ENCODE measurements around the gene RAB40C.

Gene RAB40C

DNA sequence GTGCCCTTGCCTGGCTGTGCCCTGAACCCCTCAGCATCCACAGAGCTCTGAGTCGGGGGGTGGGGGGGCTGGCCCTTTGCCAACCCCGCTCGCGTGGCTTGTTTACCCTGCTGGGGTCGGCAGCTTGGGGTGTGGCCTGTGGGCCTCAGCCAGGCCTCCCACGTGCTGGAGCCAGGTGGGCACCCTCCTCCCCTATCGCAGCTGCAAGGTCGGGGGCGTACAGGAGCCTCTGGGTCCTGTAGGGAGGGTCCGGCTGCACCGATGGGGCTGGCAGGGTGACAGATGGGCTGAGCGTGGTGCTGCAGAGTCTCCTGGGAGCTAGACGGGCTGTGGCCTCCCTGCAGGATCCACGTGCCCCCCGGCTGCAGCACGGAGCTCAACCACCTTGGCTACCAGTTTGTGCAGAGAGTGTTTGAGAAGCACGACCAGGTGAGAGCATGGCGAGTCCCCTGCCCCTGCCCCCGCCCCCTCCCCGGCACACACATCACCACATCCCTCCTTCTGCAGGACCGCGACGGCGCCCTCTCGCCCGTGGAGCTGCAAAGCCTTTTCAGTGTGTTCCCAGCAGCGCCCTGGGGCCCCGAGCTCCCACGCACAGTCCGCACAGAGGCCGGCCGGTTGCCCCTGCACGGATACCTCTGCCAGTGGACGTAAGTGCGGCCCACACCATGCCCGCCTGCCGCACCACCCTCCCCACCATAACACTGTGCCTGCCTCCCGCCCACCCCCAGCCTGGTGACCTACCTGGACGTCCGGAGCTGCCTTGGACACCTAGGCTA is 81.7 kb downstream of the RAB40C start:
- no peak for DNase-seq

DNA sequence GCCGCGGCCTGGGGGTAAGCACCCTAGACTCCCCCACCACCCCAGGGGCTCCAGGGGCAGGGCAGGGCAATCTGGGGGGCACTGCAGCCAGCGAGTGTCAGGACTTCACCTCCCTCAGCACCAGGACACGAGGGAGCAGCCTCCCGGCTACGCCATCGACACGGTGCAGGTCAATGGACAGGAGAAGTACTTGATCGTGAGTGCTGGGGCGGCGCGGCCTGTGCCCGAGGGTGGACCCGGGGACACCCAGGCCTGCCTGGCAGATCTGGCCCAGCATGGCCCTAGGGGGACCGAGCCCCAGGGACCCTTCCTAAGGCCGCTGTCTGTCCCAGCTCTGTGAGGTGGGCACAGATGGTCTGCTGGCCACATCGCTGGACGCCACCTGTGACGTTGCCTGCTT is 82.5 kb downstream of the RAB40C start:
- DNase-seq, result no peak

DNA sequence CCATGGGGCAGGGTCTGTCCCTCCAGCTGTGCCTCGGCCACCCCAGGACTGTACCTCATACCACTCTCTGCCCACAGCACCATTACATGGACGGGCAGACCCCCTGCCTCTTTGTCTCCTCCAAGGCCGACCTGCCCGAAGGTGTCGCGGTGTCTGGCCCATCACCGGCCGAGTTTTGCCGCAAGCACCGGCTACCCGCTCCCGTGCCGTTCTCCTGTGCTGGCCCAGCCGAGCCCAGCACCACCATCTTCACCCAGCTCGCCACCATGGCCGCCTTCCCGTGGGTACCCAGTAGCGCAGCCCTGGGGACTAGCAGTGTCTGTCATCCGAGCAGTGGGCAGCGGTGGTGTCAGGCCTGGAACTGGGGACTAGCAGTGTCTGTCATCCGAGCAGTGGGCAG is 83.0 kb downstream of the RAB40C start:
- no peak for DNase-seq

- no peak for DNase-seq
Observed at GRCh38 chr16:673399-673991, 83.6 kb downstream of the RAB40C start.

GRCh38 chr16:674214-674881 is 84.5 kb downstream of the RAB40C start:
- no peak for DNase-seq

GRCh38 chr16:674968-675883 is 85.4 kb downstream of the RAB40C start, which contains the start of gene RHBDL1:
Gene RHBDL1, plus strand, starts transcription at chr16:675671. Its CDS starts 120 bp downstream, at chr16:675791.
- DNase-seq, result peak; percentile 6

- DNase-seq, result no peak
Observed at GRCh38 chr16:675884-676564, 86.2 kb downstream of the RAB40C start.

DNA sequence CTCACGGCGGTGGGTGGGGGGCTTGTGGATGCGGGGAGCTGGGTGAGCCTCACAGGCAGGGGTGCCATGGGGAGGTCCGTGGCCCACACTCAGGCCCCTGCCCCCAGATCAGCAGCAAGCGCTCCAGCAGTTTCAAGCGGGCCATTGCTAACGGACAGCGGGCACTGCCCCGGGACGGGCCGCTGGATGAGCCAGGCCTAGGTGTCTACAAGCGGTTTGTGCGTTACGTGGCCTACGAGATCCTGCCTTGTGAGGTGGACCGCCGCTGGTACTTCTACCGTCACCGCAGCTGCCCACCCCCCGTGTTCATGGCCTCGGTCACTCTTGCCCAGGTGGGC is 86.7 kb downstream of the RAB40C start:
- DNase-seq, result no peak

DNA sequence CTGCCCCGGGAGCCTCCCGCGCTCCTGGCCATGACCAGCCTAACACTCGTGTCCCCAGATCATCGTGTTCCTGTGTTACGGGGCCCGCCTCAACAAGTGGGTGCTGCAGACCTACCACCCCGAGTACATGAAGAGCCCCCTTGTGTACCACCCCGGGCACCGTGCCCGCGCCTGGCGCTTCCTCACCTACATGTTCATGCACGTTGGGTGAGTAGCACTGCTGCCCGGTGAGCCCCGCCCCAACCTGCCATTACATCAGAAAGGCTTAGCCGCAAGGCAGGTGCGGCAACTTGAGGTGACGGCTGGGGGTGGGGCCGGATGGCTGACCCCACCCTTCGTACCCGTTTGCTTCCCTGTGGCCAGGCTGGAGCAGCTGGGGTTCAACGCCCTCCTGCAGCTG is 87.0 kb downstream of the RAB40C start:
- DNase-seq, result no peak

- DNase-seq, result no peak
Observed at GRCh38 chr16:677316-678190, 87.7 kb downstream of the RAB40C start.

- DNase-seq, result no peak
Observed at GRCh38 chr16:678209-678857, 88.5 kb downstream of the RAB40C start.

Data from inflammatory macrophage treated with lipopolysaccharide for 4 hours (primary cell).